Fibroblast of skin of left quadriceps (primary cell): ENCODE results near the gene NAP1L1.

ENCODE experiments used
- DNase-seq, 2 experiments: peaks; one replicate each; pipeline ENCODE4 v3.0.0-alpha.2; 2013; ENCODE audit warnings: low read depth in 2 of 2

NAP1L1 gene

DNA sequence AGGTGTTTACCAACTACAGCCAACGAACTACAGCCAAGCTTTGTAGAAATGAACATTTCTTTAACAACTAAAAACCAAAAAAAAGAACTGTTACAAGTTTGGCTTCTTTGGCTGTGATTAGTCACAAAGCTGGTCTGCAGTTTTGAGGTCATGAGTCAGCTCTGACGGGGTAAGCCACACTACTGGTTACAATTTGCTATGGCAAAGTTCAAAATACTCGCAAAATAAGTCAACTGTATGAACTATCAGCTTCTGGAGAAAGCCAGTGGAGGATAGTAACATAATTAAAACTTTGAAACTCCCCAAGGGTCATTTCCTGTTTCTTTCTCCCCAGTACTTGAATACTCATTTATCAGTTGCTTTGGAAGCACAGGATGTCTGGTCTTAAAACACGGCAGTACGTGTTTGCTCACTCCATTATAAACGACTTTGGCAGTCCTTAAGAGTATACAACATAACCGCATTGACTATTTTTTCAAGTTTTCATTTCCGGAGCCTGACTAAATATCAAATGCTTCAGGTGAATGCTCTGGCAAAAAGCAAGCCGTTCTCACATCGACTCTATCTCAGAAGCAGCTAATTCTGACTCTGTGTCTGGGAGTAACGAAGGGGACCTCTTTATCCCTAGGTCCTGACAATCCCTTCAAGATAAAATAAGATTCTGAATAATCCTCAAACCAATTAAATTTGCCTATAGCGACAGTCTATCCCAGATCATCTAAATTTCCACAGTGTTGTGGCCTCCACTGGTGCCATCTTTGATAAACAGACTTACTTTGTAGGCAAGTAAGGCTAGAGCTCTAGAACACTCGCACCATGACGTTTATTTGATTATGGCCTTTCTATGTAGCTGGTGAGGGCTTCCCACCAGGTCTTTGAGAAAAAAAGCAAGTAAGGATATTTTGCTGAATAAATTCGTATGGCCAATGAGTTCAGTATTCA is 63.5 kb downstream of the NAP1L1 start:
- peak; percentile 90 for DNase-seq

DNA sequence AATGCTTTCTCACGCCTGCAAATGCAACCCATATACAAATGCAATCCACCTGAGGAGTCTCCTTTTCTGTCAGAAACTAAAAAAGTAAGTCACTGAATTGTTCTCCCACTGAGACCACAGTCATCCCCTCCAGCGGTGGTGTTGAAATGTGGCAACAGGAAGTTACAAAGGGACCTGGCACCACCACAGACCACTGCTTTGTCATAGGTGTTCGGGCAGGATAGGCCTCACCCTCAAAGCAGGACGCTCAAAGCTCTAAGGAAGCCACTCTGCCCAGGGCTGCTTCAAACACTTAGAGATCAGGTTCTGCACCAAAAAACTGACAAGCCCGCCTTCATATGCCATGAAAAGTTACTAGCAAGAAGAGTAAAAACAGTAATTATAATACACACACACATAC is 64.2 kb downstream of the NAP1L1 start:
- DNase-seq, result no peak

GRCh38 chr12:76018672-76019071 is 65.8 kb downstream of the NAP1L1 start:
- no peak for DNase-seq

DNA sequence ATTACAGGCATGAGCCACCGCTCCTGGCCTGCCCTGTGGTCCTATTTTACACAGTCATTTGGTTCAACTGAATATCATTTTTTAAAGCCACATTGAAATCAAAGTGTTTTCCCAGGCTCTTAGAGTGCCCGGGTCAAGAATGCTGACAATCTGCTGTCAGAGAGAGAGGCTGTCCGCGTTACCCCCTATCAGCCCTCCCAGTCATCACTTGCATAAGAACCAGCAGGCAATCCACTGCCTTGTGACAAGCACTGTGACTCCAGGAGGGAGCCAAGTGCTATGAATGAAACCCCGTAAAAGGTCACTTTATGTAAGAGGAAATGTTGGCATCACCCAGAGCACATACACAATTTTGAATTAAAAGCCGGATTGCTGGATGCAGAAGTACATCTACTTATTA is 66.4 kb downstream of the NAP1L1 start:
- DNase-seq, result no peak

- DNase-seq, result no peak
Observed at GRCh38 chr12:76014007-76014406, 70.5 kb downstream of the NAP1L1 start.

GRCh38 chr12:76013603-76014002 is 70.9 kb downstream of the NAP1L1 start:
- no peak for DNase-seq

GRCh38 chr12:76012644-76013043 is 71.8 kb downstream of the NAP1L1 start:
- DNase-seq, result no peak

DNA sequence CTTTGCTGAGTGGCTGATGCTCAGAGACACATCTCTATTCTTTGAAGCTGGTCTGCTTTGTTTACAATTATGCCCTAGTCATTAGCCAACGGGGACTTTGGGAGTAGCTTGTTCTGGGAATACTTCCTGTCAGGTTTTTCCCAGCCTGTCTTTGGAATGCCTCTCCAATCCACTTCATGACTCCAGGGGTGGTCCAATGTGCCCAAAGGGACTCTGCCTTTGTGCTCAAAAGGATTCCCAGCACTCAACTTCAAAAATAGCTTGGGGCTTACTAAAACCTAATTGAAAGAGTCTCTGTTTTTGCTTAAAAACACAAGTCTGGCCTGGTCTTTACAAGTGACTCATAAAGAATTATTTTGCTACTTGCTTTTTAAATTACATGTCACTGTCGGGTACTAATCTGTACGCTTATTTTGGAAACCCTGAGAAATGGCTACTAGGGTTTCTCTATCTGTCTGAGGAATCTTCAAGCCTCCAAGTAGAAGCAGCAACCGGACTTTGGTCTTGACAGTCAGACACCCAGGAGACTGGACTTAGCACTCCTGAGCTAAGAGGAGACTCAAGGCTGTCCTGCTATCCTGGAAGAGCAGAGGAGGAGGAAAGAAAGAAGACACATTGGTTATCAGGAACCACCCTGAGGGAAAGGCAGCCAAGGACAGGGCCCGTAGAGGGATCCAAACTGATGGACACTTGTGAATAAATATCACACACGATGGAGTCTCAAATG is 73.6 kb downstream of the NAP1L1 start:
- no peak for DNase-seq

GRCh38 chr12:76008428-76008827 is 76.1 kb downstream of the NAP1L1 start:
- no peak for DNase-seq

DNA sequence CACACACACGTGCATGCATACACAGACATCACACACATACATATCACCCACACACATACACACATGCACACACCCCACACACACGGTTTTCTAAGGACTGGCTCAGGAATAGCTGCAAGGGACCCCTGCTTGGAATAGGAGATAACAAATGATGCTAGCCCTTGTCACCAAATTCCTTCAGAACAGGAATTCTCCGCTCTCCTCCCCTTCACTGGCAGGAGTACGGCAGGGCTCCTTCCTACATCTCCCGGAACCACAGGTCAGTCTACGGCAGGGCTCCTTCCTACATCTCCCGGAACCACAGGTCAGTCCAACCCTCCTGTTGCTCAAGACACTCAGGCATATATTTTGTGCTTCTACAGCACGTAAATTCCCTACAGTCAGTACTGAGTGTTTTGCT is 76.8 kb downstream of the NAP1L1 start:
- no peak for DNase-seq

GRCh38 chr12:76006028-76006925 is 78.2 kb downstream of the NAP1L1 start:
- DNase-seq, result no peak

GRCh38 chr12:76003355-76003638 is 81.2 kb downstream of the NAP1L1 start:
- no peak for DNase-seq

- no peak for DNase-seq
Observed at GRCh38 chr12:76002598-76003354, 81.7 kb downstream of the NAP1L1 start.

GRCh38 chr12:75998292-75999063 is 86.0 kb downstream of the NAP1L1 start:
- no peak for DNase-seq

GRCh38 chr12:75997658-75998057 is 86.8 kb downstream of the NAP1L1 start:
- no peak for DNase-seq

- DNase-seq, result no peak
Observed at GRCh38 chr12:75996861-75997447, 87.5 kb downstream of the NAP1L1 start.

DNA sequence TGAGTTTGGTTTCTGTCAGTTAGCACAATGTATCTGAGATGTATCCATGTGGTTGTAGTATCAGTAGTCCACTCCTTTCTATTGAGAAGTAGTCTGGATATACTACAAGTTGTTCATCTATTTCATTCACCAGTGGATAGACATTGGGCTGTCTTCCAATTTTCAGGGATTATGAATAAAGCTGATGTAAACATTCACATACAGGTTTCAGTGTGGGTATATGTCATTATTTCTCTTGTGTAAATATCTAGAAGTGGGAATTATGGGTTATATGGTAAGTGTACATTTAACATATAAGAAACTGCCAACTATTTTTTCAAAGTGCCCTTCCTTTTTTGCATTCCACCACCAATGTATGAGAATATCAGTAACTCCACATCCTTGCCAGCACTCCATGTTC is 88.8 kb downstream of the NAP1L1 start:
- no peak for DNase-seq

- DNase-seq, result no peak
Observed at GRCh38 chr12:75994069-75994740, 90.3 kb downstream of the NAP1L1 start.

DNA sequence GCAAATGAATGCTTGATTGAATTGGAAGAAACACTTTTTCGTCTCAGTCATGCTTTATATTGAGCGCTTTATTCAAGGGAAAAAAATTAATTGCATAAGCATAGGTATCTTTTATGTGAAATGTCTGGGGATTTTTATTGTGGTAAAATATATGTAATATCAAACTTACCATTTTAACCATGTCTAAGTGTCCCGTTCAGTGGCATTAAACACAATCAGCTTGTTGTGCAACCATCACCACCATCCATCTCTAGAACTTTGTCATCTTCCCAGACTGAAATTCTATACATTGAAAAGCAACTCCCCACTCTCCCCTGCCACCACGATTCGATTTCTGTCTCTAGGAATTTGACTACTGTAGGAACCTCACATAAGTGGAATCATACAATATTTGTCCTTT is 92.7 kb downstream of the NAP1L1 start:
- DNase-seq, result no peak
